ENCODE data around the gene P3H3.

GRCh38 chr12:6851921-6852650 is 23.9 kb downstream of the P3H3 start, which contains the start of gene USP5:
- TF ChIP-seq POLR2A (IDR thresholded peaks at IDR 0.05) (no peak), CTCF (IDR thresholded peaks at IDR 0.05) (no peak)
